H1 (cell line): ENCODE measurements around the gene RMC1.

Source experiments
- CTCF ChIP-seq, 3 experiments: IDR thresholded peaks; 1 replicate in 2 of 3; 2 replicates in 1 of 3; pipeline versions ENCODE4 v1.5.1 to v1.6.1; 2011; ENCODE audit warnings: low read length in 3 of 3, mild to moderate bottlenecking in 3 of 3, inconsistent platforms in 2 of 3, low read depth in 1 of 3, moderate library complexity in 1 of 3; ENCODE audit not compliant: insufficient read depth in 1 of 3; ENCODE audit errors: control extremely low read depth in 1 of 3
- E2F6 ChIP-seq: IDR thresholded peaks from 2 replicates; pipeline ENCODE4 v1.6.1; 2012; ENCODE audit warnings: inconsistent platforms
- EZH2 ChIP-seq: fragments of 200-600 bp; sonication (generic); IDR thresholded peaks from 2 replicates; pipeline ENCODE4 v1.7.1; 2012; ENCODE audit warnings: low read depth, mild to moderate bottlenecking, moderate library complexity, low read length, inconsistent platforms; ENCODE audit not compliant: severe bottlenecking
- MAX ChIP-seq: IDR thresholded peaks from 2 replicates; pipeline ENCODE4 v1.6.1; 2012; ENCODE audit warnings: inconsistent platforms
- POLR2A ChIP-seq, 2 experiments: IDR thresholded peaks; 1 replicate in 1 of 2; 2 replicates in 1 of 2; pipeline ENCODE4 v1.6.1; 2011; ENCODE audit warnings: low read depth in 2 of 2, low read length in 2 of 2, mild to moderate bottlenecking in 2 of 2; ENCODE audit errors: control extremely low read depth in 1 of 2
- POLR2AphosphoS5 ChIP-seq: IDR thresholded peaks from 2 replicates; pipeline ENCODE4 v1.6.1; 2011; ENCODE audit warnings: low read depth, low read length

GRCh38 chr18:23499291-23499781 is 4.0 kb upstream of the RMC1 start:
- TF ChIP-seq CTCF (IDR thresholded peaks at IDR 0.05; ENCODE audit: control extremely low read depth in 1 of 3, insufficient read depth in 1 of 3, low read depth in 1 of 3, low read length in 3 of 3) = no peak
- TF ChIP-seq E2F6 = no peak
- TF ChIP-seq POLR2AphosphoS5 = no peak
- TF ChIP-seq EZH2 = no peak
- no peak for TF ChIP-seq MAX
- TF ChIP-seq POLR2A (IDR thresholded peaks at IDR 0.05; ENCODE audit: control extremely low read depth in 1 of 2, low read depth in 2 of 2, low read length in 2 of 2) = no peak
